NCI-H2171 (cell line): ENCODE data around the gene ERICH3.
A peak's percentile ranks its signal among the peaks of the same experiment; 100 is the strongest.

Source experiments
- DNase-seq: peaks from one replicate; lab custom pipeline; 2025; lab: John Stamatoyannopoulos, UW

Gene ERICH3

DNA sequence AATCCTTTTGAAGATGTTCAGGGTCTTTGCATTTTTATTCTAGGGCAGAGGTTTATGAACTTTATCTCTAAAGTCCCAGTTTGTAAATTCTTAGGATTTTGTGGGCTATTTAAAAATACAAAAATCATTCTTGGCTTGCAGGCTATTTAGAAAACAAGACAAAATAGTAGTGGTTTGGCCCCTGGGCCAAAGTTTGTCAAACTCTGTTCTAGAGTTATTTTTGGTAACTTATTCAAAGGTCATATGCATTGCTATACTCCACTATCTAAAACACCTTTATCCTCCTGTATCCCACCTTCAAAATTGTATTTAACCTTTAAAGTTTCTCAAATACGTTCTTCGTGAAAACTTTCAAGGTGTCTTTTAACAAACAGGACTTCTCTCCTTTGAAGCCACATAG lies 85.7 kb downstream of the ERICH3 start:
- DNase-seq, result no peak

DNA sequence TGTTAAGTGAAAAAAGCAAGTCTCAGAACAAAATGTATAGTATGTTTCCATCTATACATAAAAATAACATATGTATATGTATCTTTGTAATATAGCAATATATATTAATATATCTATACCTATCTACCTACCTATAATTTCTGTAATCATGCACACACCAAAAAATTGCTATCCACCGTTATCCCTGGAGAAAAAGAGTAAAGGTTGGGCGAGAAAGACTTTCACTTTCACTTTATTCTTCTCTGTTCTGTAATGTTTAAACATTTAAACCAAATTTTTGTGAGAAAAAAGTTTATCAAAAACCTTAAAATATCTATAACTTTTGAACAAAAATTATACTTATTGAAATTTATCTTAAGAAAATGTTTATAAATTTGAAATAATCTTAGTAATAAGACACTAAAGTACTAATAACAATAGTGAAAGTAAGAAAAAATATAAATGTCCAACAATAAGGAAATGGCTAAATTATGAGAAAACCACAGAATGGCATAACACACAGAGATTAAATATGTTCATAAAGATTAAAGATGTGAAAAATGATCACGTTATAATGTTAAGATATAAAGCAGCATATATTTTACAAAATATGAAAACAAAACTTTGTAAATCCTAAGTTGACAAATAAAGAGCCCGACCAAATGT lies 87.2 kb downstream of the ERICH3 start:
- no peak for DNase-seq

GRCh38 chr1:74584185-74584584 lies 89.4 kb downstream of the ERICH3 start:
- DNase-seq, result no peak

GRCh38 chr1:74583397-74583796 lies 90.2 kb downstream of the ERICH3 start:
- DNase-seq, result no peak

DNA sequence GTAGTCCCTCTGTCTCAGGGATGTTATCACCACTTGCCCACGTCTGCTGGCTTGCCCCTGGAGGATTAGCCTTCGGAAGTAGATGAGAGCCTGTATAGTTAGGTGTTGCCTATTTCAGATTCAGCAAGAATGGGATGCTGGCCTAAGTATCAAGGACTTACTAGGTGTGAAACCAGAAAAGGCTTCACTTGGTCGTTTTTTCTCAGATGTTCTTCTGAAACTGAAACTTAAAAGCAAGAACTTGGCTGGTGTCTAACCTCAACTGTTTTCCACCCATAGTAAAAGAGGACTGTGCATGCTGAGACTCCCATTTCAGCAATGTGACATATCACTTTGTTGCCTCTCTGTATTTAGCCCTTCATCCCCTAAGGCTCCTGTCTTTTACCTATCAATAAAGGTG lies 94.2 kb downstream of the ERICH3 start:
- DNase-seq, result no peak

- DNase-seq, result no peak
Observed at GRCh38 chr1:74578101-74578500, 95.5 kb downstream of the ERICH3 start.

GRCh38 chr1:74571891-74572290 lies 101.7 kb downstream of the ERICH3 start:
- no peak for DNase-seq

GRCh38 chr1:74571493-74571800 lies 102.1 kb downstream of the ERICH3 start:
- DNase-seq, result peak; percentile 13

GRCh38 chr1:74570797-74571492 lies 102.6 kb downstream of the ERICH3 start:
- peak; percentile 90 for DNase-seq

DNA sequence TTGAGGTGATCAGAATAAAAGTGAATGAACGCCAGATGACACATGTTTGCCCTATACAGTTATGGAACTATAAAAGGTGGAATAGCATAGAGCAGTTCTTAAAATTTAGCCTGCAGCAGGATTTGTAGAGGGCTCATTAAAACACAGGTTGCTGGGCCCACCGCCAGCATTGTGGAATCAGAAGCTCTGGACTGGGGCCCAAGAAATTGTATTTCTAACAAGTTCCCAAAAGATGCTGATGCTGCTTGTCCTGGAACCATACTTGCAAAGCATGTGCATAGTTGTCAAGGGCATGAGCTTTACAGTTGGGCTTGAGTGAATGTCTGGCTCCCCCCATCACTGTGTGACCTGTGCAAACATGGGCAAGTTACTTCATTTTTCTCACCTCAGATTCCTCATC lies 123.7 kb downstream of the ERICH3 start:
- no peak for DNase-seq

DNA sequence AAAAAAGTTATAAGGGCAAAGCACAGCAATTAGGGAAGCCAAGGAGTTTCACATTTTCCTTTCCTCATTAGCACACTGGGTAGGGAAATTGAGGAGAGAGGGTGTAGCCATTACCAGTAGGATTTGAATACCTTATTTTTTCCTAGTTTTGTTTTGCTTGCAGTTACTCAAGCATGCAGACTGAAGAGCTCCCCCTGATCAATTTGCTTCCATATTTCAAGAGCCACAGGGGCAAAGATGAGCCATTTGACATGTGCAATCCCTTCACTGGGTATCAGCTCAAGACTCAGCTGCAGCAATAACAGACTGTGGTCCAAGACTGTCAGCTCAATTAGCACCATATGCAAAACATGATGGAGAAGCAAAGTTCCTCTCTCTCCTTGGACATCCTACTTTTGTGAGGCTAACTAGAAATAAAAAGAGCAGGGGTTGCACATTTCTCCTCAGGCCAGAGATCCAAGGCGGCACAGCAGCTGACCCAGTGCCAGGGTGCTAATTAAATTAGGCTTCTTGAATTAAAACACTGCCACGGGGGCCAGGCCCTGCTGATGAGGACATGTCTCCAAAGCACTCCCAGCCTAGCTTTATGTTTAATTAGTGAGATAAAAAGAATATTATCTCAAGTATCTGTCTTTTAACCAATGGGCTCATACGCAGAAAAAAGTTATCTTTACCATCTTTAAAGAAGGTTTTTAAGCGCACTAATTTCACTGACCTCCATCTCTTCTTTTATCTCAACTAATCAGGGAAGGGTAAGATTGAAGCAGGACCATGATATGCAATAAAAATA lies 124.4 kb downstream of the ERICH3 start:
- no peak for DNase-seq

- peak; percentile 17 for DNase-seq
Observed at GRCh38 chr1:74545821-74546220, 127.8 kb downstream of the ERICH3 start.

DNA sequence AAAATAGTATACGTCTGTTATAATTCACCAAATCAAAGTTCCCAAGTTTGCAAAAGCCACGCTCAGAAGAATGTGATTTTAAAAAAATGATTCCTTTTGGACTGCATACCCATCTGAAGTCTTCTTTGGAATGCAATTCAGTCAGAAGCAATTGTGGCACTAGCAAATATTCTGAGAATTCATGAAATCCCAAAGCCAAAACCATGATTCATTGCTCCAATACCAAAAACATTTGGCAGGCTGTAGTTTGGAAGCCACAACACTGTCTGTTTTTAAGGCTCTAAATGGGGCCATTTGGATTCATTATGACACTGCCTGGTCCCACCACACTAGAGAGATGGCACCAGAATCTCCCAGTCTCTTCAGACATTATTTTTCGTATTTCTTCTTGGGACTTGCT lies 139.4 kb downstream of the ERICH3 start:
- DNase-seq, result no peak

GRCh38 chr1:74531796-74532195 lies 141.8 kb downstream of the ERICH3 start:
- DNase-seq, result no peak

- no peak for DNase-seq
Observed at GRCh38 chr1:74530892-74531291, 142.7 kb downstream of the ERICH3 start.

- no peak for DNase-seq
Observed at GRCh38 chr1:74528123-74528522, 145.5 kb downstream of the ERICH3 start.

GRCh38 chr1:74526708-74527107 lies 146.9 kb downstream of the ERICH3 start:
- DNase-seq, result no peak

DNA sequence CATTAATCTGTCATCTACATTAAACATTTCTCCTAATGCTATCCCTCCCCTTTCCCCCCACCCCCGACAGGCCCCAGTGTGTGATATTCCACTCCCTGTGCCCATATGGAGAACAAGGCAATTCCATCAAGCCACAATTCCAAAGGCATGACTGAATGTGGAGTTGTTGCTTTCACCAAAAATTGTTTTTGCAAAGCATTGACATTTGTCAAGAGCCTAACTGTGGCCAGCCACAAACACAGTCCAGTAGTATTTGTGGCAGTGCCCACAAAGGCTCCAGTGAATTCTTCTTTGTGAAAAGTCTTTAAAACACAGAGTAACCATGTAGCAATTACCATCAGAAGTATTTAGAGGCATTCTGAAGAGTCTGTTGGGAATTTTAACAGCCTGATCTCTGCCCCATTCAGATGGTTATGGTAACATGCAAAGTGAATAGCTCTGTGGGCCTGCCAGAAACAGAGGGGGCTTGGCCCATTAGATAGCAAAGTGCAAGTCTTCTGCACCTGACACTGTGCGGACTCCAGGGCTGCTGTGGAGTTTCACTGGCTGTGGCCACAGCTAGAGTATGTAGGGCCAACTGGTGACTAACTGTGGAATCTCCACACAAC lies 149.6 kb downstream of the ERICH3 start:
- no peak for DNase-seq

- peak; percentile 75 for DNase-seq
Observed at GRCh38 chr1:74522148-74522547, 151.4 kb downstream of the ERICH3 start.
